HepG2 (cell line): ENCODE measurements around the gene GGA3. TPM values are rescaled to one million over a fixed set of nuclear protein-coding genes. Genes with fewer than 3 reads are reported as not detected.

ENCODE experiments used
- AHR ChIP-seq: IDR thresholded peaks from 2 replicates; pipeline ENCODE4 v1.6.1; 2018; ENCODE audit warnings: missing genetic modification reagents, missing compliant biosample characterization
- BORCS8-MEF2B ChIP-seq: sonication (generic); formaldehyde crosslinking; IDR thresholded peaks from 2 replicates; pipeline ENCODE4 v1.8.0; 2022; ENCODE audit warnings: mild to moderate bottlenecking, missing genetic modification reagents
- DNMT3B ChIP-seq: conservative IDR thresholded peaks from 2 replicates; pipeline ENCODE4 v1.6.1; 2016; ENCODE audit warnings: missing biosample characterization, control low read depth
- GZF1 ChIP-seq: sonication (generic); formaldehyde crosslinking; IDR thresholded peaks from 2 replicates; pipeline ENCODE4 v1.5.1; 2020; ENCODE audit warnings: mild to moderate bottlenecking, missing genetic modification reagents
- HBP1 ChIP-seq: IDR thresholded peaks from 2 replicates; pipeline ENCODE4 v1.6.1; 2016; ENCODE audit warnings: low read depth, control low read depth
- HINFP ChIP-seq: sonication (generic); formaldehyde crosslinking; IDR thresholded peaks from 2 replicates; pipeline ENCODE4 v1.4.0; 2020; ENCODE audit warnings: low read depth, mild to moderate bottlenecking, missing genetic modification reagents
- HNRNPLL ChIP-seq: fragments of 200-400 bp; formaldehyde crosslinking; IDR thresholded peaks from 2 replicates; pipeline ENCODE4 v1.6.1; 2017; ENCODE audit warnings: mild to moderate bottlenecking, low read depth, low read length; ENCODE audit not compliant: poor library complexity, severe bottlenecking
- HNRNPUL1 ChIP-seq: fragments of 200-400 bp; formaldehyde crosslinking; IDR thresholded peaks from 2 replicates; pipeline ENCODE4 v1.6.1; 2017; ENCODE audit warnings: low read depth, mild to moderate bottlenecking, low read length, moderate library complexity
- IKZF4 ChIP-seq: sonication (generic); formaldehyde crosslinking; IDR thresholded peaks from 2 replicates; pipeline ENCODE4 v1.5.1; 2020; ENCODE audit warnings: borderline replicate concordance, mild to moderate bottlenecking, low read depth, missing genetic modification reagents; ENCODE audit errors: not compliant biosample characterization
- JARID2 ChIP-seq: sonication (generic); formaldehyde crosslinking; IDR thresholded peaks from 2 replicates; pipeline ENCODE4 v1.8.1; 2023; ENCODE audit warnings: missing genetic modification reagents, inconsistent platforms; ENCODE audit not compliant: insufficient replicate concordance
- KLF9 ChIP-seq: IDR thresholded peaks from 2 replicates; pipeline ENCODE4 v1.6.1; 2016; ENCODE audit warnings: low read depth
- NCOA1 ChIP-seq: sonication (generic); formaldehyde crosslinking; IDR thresholded peaks from 2 replicates; pipeline ENCODE4 v1.9.0; 2021; ENCODE audit warnings: missing genetic modification reagents
- NCOR1 ChIP-seq: fragments of 200-600 bp; sonication (generic); IDR thresholded peaks from 2 replicates; pipeline ENCODE4 v1.7.0; 2017; ENCODE audit warnings: antibody characterized with exemption, low read length, borderline replicate concordance
- NFRKB ChIP-seq: fragments of 450-650 bp; IDR thresholded peaks from 2 replicates; pipeline ENCODE4 v1.6.1; 2017
- SPEN ChIP-seq: sonication (generic); formaldehyde crosslinking; IDR thresholded peaks from 2 replicates; pipeline ENCODE4 v1.5.1; 2020; ENCODE audit warnings: low read depth, mild to moderate bottlenecking, missing genetic modification reagents
- WIZ ChIP-seq: sonication (generic); formaldehyde crosslinking; IDR thresholded peaks from 2 replicates; pipeline ENCODE4 v1.5.1; 2020; ENCODE audit warnings: mild to moderate bottlenecking, missing genetic modification reagents
- YEATS4 ChIP-seq: sonication (generic); formaldehyde crosslinking; IDR thresholded peaks from 2 replicates; pipeline ENCODE4 v1.4.0; 2020; ENCODE audit warnings: missing genetic modification reagents, borderline replicate concordance
- ZFX ChIP-seq: sonication (generic); formaldehyde crosslinking; IDR thresholded peaks from 2 replicates; pipeline ENCODE4 v1.4.0; 2020; ENCODE audit warnings: mild to moderate bottlenecking, low read depth, missing genetic modification reagents, moderate library complexity
- ZNF124 ChIP-seq: sonication (generic); formaldehyde crosslinking; IDR thresholded peaks from 2 replicates; pipeline ENCODE4 v1.4.0; 2020; ENCODE audit warnings: missing genetic modification reagents
- ZNF235 ChIP-seq: sonication (generic); formaldehyde crosslinking; IDR thresholded peaks from 2 replicates; pipeline ENCODE4 v1.8.1; 2023; ENCODE audit warnings: mild to moderate bottlenecking, missing genetic modification reagents, borderline replicate concordance
- ZNF3 ChIP-seq: IDR thresholded peaks from 2 replicates; pipeline ENCODE4 v1.7.0; 2017; ENCODE audit warnings: inconsistent platforms
- ZNF30 ChIP-seq: sonication (generic); formaldehyde crosslinking; IDR thresholded peaks from 2 replicates; pipeline ENCODE4 v1.5.0; 2020; ENCODE audit warnings: mild to moderate bottlenecking, missing genetic modification reagents
- ZNF382 ChIP-seq: sonication (generic); formaldehyde crosslinking; IDR thresholded peaks from 2 replicates; pipeline ENCODE4 v1.5.0; 2020; ENCODE audit warnings: missing genetic modification reagents, mild to moderate bottlenecking, borderline replicate concordance
- ZNF446 ChIP-seq: sonication (generic); formaldehyde crosslinking; IDR thresholded peaks from 2 replicates; pipeline ENCODE4 v1.5.0; 2020; ENCODE audit warnings: mild to moderate bottlenecking, missing genetic modification reagents
- ZNF510 ChIP-seq: sonication (generic); formaldehyde crosslinking; IDR thresholded peaks from 2 replicates; pipeline ENCODE4 v1.4.0; 2020; ENCODE audit warnings: low read depth, mild to moderate bottlenecking, missing genetic modification reagents
- ZNF672 ChIP-seq: sonication (generic); formaldehyde crosslinking; IDR thresholded peaks from 2 replicates; pipeline ENCODE4 v1.8.1; 2022; ENCODE audit warnings: missing genetic modification reagents
- ZNF678 ChIP-seq: sonication (generic); formaldehyde crosslinking; IDR thresholded peaks from 2 replicates; pipeline ENCODE4 v1.4.0; 2020; ENCODE audit warnings: mild to moderate bottlenecking, missing genetic modification reagents
- ZNF770 ChIP-seq: sonication (generic); formaldehyde crosslinking; IDR thresholded peaks from 2 replicates; pipeline ENCODE4 v1.5.0; 2020; ENCODE audit warnings: mild to moderate bottlenecking, missing genetic modification reagents
- polyA plus RNA-seq, 8 experiments: library from polyadenylated mRNA; depleted of rRNA in 3 of 8; stranded (reverse) in 7 of 8; unstranded in 1 of 8; fragments of >200 nt; fragmentation: Illumina TruSeq in 4 of 8; extraction: Trizol in 4 of 8; gene quantifications; 2 replicates each; pipeline versions ENCODE4 v1.2.1 to v1.2.3, GENCODE V29; 2011 to 2016; ENCODE audit warnings: low read depth in 4 of 8, missing spikeins in 1 of 8, mixed read lengths in 1 of 8; ENCODE audit not compliant: insufficient read depth in 1 of 8
- total RNA-seq, 5 experiments: library from RNA; depleted of rRNA; stranded (reverse); fragments of >200 nt; fragmentation: Illumina TruSeq; extraction: Trizol; gene quantifications; 2 replicates each; pipeline ENCODE4 v1.2.3, GENCODE V29; 2016; ENCODE audit warnings: low read depth in 1 of 5

GGA3 gene
- total and polyA plus RNA-seq, 2 of the 13 experiments (the other 11 are each of a cell fraction or from before 2014, with no cell fraction given): 28.4 to 43.7 TPM

- no peak for TF ChIP-seq HINFP (CRISPR knock-in tag)
- TF ChIP-seq SPEN: no peak
- no peak for TF ChIP-seq NCOR1
- no peak for TF ChIP-seq WIZ (CRISPR knock-in tag)
- no peak for TF ChIP-seq JARID2 (CRISPR knock-in tag)
- no peak for TF ChIP-seq ZFX (CRISPR knock-in tag)
- TF ChIP-seq KLF9: no peak
- TF ChIP-seq YEATS4 (CRISPR knock-in tag): no peak
- 0 out of 2 replicates have a peak, but pooled peaks have one; percentile 14 for TF ChIP-seq AHR (CRISPR knock-in tag)
- no peak for TF ChIP-seq NCOA1 (CRISPR knock-in tag)
- no peak for TF ChIP-seq ZNF770
- TF ChIP-seq ZNF672 (CRISPR knock-in tag): no peak
- no peak for TF ChIP-seq ZNF446 (CRISPR knock-in tag)
- TF ChIP-seq GZF1: no peak
- TF ChIP-seq ZNF3: no peak
- peak; percentile 10; the same call in 1 of the 2 replicates for TF ChIP-seq BORCS8-MEF2B (CRISPR knock-in tag)
- TF ChIP-seq DNMT3B (CRISPR knock-in tag): 0 out of 2 replicates have a peak, but pooled peaks have one; percentile 33
- 0 out of 2 replicates have a peak, but pooled peaks have one; percentile 80 for TF ChIP-seq ZNF30 (CRISPR knock-in tag)
- TF ChIP-seq ZNF382 (CRISPR knock-in tag): no peak
- TF ChIP-seq ZNF235 (CRISPR knock-in tag): no peak
- no peak for TF ChIP-seq NFRKB
- no peak for TF ChIP-seq HNRNPUL1
- TF ChIP-seq HBP1 (CRISPR knock-in tag): no peak
- TF ChIP-seq HNRNPLL: no peak
- no peak for TF ChIP-seq ZNF124 (CRISPR knock-in tag)
- no peak for TF ChIP-seq ZNF678 (CRISPR knock-in tag)
- no peak for TF ChIP-seq ZNF510 (CRISPR knock-in tag)
- TF ChIP-seq IKZF4 (CRISPR knock-in tag): no peak
Observed at GRCh38 chr17:75262112-75262606, 753 bp upstream of the GGA3 start (continued).
